Skin epidermis (tissue), 12 donors: ENCODE measurements around the gene HCAR2.
"Not testable (repeated sequence)": the region's sequence is repeated elsewhere in the genome, so short reads cannot be mapped to it uniquely, and the experiment has no call there.

Experiments
- H3K27ac ChIP-seq, 21 experiments: fragments of 200-600 bp; sonication (generic) in 11 of 21; one replicate each; pipeline ENCODE4 v1.5.0; 2020; ENCODE audit warnings: mild to moderate bottlenecking in 3 of 21, inconsistent platforms in 2 of 21, moderate library complexity in 2 of 21
- H3K4me3 ChIP-seq, 7 experiments: fragments of 200-600 bp; sonication (generic) in 2 of 7; one replicate each; pipeline ENCODE4 v1.5.0; 2020; ENCODE audit warnings: inconsistent platforms in 2 of 7, mild to moderate bottlenecking in 2 of 7, moderate library complexity in 1 of 7

The HCAR2 gene

GRCh38 chr12:122722387-122722786 is 19.2 kb upstream of the HCAR2 start:
- Histone ChIP-seq H3K27ac (peak overlapping the region in 5 of 21 experiments; percentile 7 to 81 (median 74)), H3K4me3 (no peak overlapping the region)

GRCh38 chr12:122721057-122721545 is 17.9 kb upstream of the HCAR2 start:
- peak overlapping the region in 18 of 21 experiments; percentile 11 to 81 (median 52) for H3K27ac ChIP-seq
- no peak overlapping the region for H3K4me3 ChIP-seq

GRCh38 chr12:122716658-122717057 is 13.5 kb upstream of the HCAR2 start, which contains the start of gene HCAR3:
TSS of gene HCAR3 (minus strand) at chr12:122716811. CDS start at chr12:122716737, 74 bp downstream.
- Histone ChIP-seq H3K4me3 (peak within 1 kb of the TSS in 2 of 7 experiments; percentile 6 to 16), H3K27ac (peak within 1 kb of the TSS in 3 of 21 experiments; percentile 5 to 27 (median 19))

GRCh38 chr12:122715211-122715610 is 12.1 kb upstream of the HCAR2 start:
- H3K4me3 ChIP-seq, result peak overlapping the region in 2 of 7 experiments; percentile 2 to 9
- peak overlapping the region in 1 of 21 experiments; percentile 72 for H3K27ac ChIP-seq

GRCh38 chr12:122713491-122714188 is 10.5 kb upstream of the HCAR2 start:
- H3K27ac ChIP-seq, result peak overlapping the region in 11 of 21 experiments; percentile 26 to 72 (median 59)
- peak overlapping the region in 3 of 7 experiments; percentile 6 to 31 (median 13) for H3K4me3 ChIP-seq

- not testable (repeated sequence) for H3K27ac ChIP-seq, H3K4me3 ChIP-seq
Observed at GRCh38 chr12:122711266-122711665, 8.1 kb upstream of the HCAR2 start.

- H3K27ac ChIP-seq, H3K4me3 ChIP-seq: not testable (repeated sequence)
Observed at GRCh38 chr12:122710341-122710740, 7.2 kb upstream of the HCAR2 start.

GRCh38 chr12:122709287-122709686 is 6.1 kb upstream of the HCAR2 start:
- H3K4me3 ChIP-seq, H3K27ac ChIP-seq: not testable (repeated sequence)

GRCh38 chr12:122703841-122704240 is 684 bp upstream of the HCAR2 start:
- not testable (repeated sequence) for H3K27ac ChIP-seq, H3K4me3 ChIP-seq

GRCh38 chr12:122701481-122701880 is 1.7 kb downstream of the HCAR2 start:
- Histone ChIP-seq H3K27ac (peak overlapping the region in 8 of 21 experiments; percentile 2 to 72 (median 37)), H3K4me3 (peak overlapping the region in 5 of 7 experiments; percentile 0 to 30 (median 19))

GRCh38 chr12:122700038-122700710 is 3.0 kb downstream of the HCAR2 start:
- Histone ChIP-seq H3K4me3 (peak overlapping the region in 2 of 7 experiments; percentile 18 to 30), H3K27ac (peak overlapping the region in 10 of 21 experiments; percentile 39 to 73 (median 58))

- H3K4me3 ChIP-seq, H3K27ac ChIP-seq: not testable (repeated sequence)
Observed at GRCh38 chr12:122696922-122697321, 6.2 kb downstream of the HCAR2 start.

- H3K27ac ChIP-seq, result no peak overlapping the region
- H3K4me3 ChIP-seq, result no peak overlapping the region
Observed at GRCh38 chr12:122691566-122691965, 11.6 kb downstream of the HCAR2 start.

- no peak overlapping the region for H3K4me3 ChIP-seq
- no peak overlapping the region for H3K27ac ChIP-seq
Observed at GRCh38 chr12:122688291-122688690, 14.9 kb downstream of the HCAR2 start.

GRCh38 chr12:122687086-122687485 is 16.1 kb downstream of the HCAR2 start:
- no peak overlapping the region for H3K4me3 ChIP-seq
- H3K27ac ChIP-seq, result no peak overlapping the region

GRCh38 chr12:122686538-122686937 is 16.6 kb downstream of the HCAR2 start:
- Histone ChIP-seq H3K4me3 (no peak overlapping the region), H3K27ac (no peak overlapping the region)

- Histone ChIP-seq H3K4me3 (no peak overlapping the region), H3K27ac (no peak overlapping the region)
Observed at GRCh38 chr12:122684297-122684813, 18.8 kb downstream of the HCAR2 start.

- no peak overlapping the region for H3K27ac ChIP-seq
- H3K4me3 ChIP-seq, result no peak overlapping the region
Observed at GRCh38 chr12:122681814-122682213, 21.3 kb downstream of the HCAR2 start.

GRCh38 chr12:122680989-122681388 is 22.2 kb downstream of the HCAR2 start:
- not testable (repeated sequence) for H3K27ac ChIP-seq, H3K4me3 ChIP-seq

GRCh38 chr12:122676781-122677180 is 26.4 kb downstream of the HCAR2 start:
- H3K4me3 ChIP-seq, H3K27ac ChIP-seq: not testable (repeated sequence)
